B cell (primary cell): ENCODE results near the gene ABR. TPM values are rescaled to one million over a fixed set of nuclear protein-coding genes. Genes with fewer than 3 reads are reported as not detected.

Experiments used
- ATAC-seq: fragments of 200-7000 bp; cut with Tn5 transposase; one replicate; pipeline ENCODE4 v1.10.0; 2021; ENCODE audit warnings: low read depth, mild to moderate bottlenecking, moderate number of reproducible peaks, moderate library complexity
- CTCF ChIA-PET: fragments of 350-600 bp; sonication (Branson Sonifier 250); formaldehyde crosslinking; loops from one replicate; lab custom pipeline; 2021; ENCODE audit warnings: antibody characterized with exemption, inconsistent platforms; lab: Charles Lee
- POLR2A ChIA-PET: fragments of 350-600 bp; sonication (Branson Sonifier 250); formaldehyde crosslinking; loops from one replicate; lab custom pipeline; 2021; ENCODE audit warnings: antibody characterized with exemption; lab: Charles Lee
- DNase-seq: peaks from one replicate; pipeline ENCODE4 v3.0.0; 2013
- H2AFZ ChIP-seq: 2 replicates; pipeline ENCODE4 v1.6.1; 2012; ENCODE audit warnings: mild to moderate bottlenecking, low read depth, low read length; ENCODE audit not compliant: insufficient read depth, poor library complexity, severe bottlenecking
- H3K27ac ChIP-seq, 2 donors: 1 replicate in 1 of 2; 2 replicates in 1 of 2; pipeline ENCODE4 v1.5.1; 2012 to 2013; ENCODE audit warnings: low read length in 2 of 2, mild to moderate bottlenecking in 2 of 2, moderate library complexity in 1 of 2
- H3K27me3 ChIP-seq, 4 experiments: fragments of 200-600 bp in 1 of 4; sonication (generic) in 1 of 4; replicated peaks in 1 of 4; 1 replicate in 2 of 4; 2 replicates in 2 of 4; pipeline versions ENCODE4 v1.6.1 to v1.7.0; 2013 to 2016; ENCODE audit warnings: low read length in 3 of 4, mild to moderate bottlenecking in 2 of 4, mixed read lengths in 1 of 4, moderate library complexity in 1 of 4; ENCODE audit not compliant: insufficient read depth in 4 of 4, control insufficient read depth in 3 of 4; ENCODE audit errors: control extremely low read depth in 1 of 4
- H3K36me3 ChIP-seq, 2 experiments: replicated peaks in 1 of 2; 1 replicate in 1 of 2; 2 replicates in 1 of 2; pipeline versions ENCODE4 v1.6.1 to v1.7.1; 2013; ENCODE audit warnings: low read length in 1 of 2; ENCODE audit not compliant: insufficient read depth in 2 of 2, control insufficient read depth in 1 of 2; ENCODE audit errors: control extremely low read depth in 1 of 2, extremely low read depth in 1 of 2
- H3K4me1 ChIP-seq, 2 donors: fragments of 200-600 bp in 1 of 2; sonication (generic) in 1 of 2; 1 replicate in 1 of 2; 2 replicates in 1 of 2; pipeline versions ENCODE4 v1.5.1 to v1.6.1; 2013 to 2017; ENCODE audit warnings: low read length in 2 of 2; ENCODE audit not compliant: control insufficient read depth in 2 of 2, insufficient read depth in 2 of 2
- H3K4me2 ChIP-seq: replicated peaks from 2 replicates; pipeline ENCODE3; 2012; ENCODE audit warnings: mild to moderate bottlenecking, low read depth, low read length; ENCODE audit not compliant: poor library complexity, severe bottlenecking
- H3K4me3 ChIP-seq, 5 experiments: fragments of 200-600 bp in 1 of 5; sonication (generic) in 1 of 5; 1 replicate in 3 of 5; 2 replicates in 2 of 5; pipeline versions ENCODE4 v1.5.1 to v1.7.0; 2011 to 2016; ENCODE audit warnings: low read length in 4 of 5, mild to moderate bottlenecking in 4 of 5, low read depth in 2 of 5, control low read depth in 1 of 5, moderate library complexity in 1 of 5; ENCODE audit not compliant: insufficient read depth in 1 of 5; ENCODE audit errors: control extremely low read depth in 1 of 5, extremely low read depth in 1 of 5
- H3K79me2 ChIP-seq: fragments of 200-600 bp; sonication (generic); one replicate; pipeline ENCODE4 v1.6.0; 2016; ENCODE audit warnings: low read length; ENCODE audit not compliant: control insufficient read depth, insufficient read depth
- H3K9ac ChIP-seq: fragments of 200-600 bp; sonication (generic); 2 replicates; pipeline ENCODE4 v1.6.1; 2017; ENCODE audit warnings: mild to moderate bottlenecking, low read length, moderate library complexity
- H3K9me3 ChIP-seq, 3 donors: one replicate each; pipeline versions ENCODE4 v1.6.1 to v1.7.1; 2013; ENCODE audit warnings: low read length in 2 of 3; ENCODE audit not compliant: control insufficient read depth in 2 of 3, insufficient read depth in 1 of 3; ENCODE audit errors: control extremely low read depth in 1 of 3
- H4K20me1 ChIP-seq: 2 replicates; pipeline ENCODE4 v1.6.0; 2012; ENCODE audit warnings: mild to moderate bottlenecking, low read length; ENCODE audit not compliant: insufficient read depth, control insufficient read depth, poor library complexity, severe bottlenecking
- H3K27ac Mint-ChIP-seq: one replicate; pipeline ENCODE4 v1.8.0; 2021; ENCODE audit warnings: mixed read lengths
- H3K27me3 Mint-ChIP-seq: one replicate; pipeline ENCODE4 v1.8.0; 2021; ENCODE audit warnings: mixed read lengths
- H3K4me1 Mint-ChIP-seq: one replicate; pipeline ENCODE4 v1.8.0; 2021; ENCODE audit warnings: mixed read lengths
- H3K4me3 Mint-ChIP-seq: one replicate; pipeline ENCODE4 v1.8.0; 2021; ENCODE audit warnings: mixed read lengths
- H3K9me3 Mint-ChIP-seq: one replicate; pipeline ENCODE4 v1.8.0; 2022; ENCODE audit warnings: mixed read lengths; ENCODE audit not compliant: insufficient read depth
- CTCF ChIP-seq: fragments of 200-600 bp; IDR thresholded peaks from one replicate; pipeline ENCODE4 v1.8.0; 2022; ENCODE audit warnings: antibody characterized with exemption, mild to moderate bottlenecking
- EZH2 ChIP-seq: IDR thresholded peaks from 2 replicates; pipeline ENCODE4 v1.6.1; 2012; ENCODE audit warnings: borderline replicate concordance, low read depth, mild to moderate bottlenecking, moderate library complexity, low read length; ENCODE audit not compliant: insufficient read depth, poor library complexity, severe bottlenecking
- WGBS: methylation state at CpG from one replicate; pipeline ENCODE4 v1.1.5; 2013; ENCODE audit warnings: missing lambda C conversion rate; ENCODE audit not compliant: insufficient coverage; 5-methylcytosine and 5-hydroxymethylcytosine counted together
- intact Hi-C: fragments of 100-400 bp; cut with micrococcal nuclease; formaldehyde crosslinking; loops from one replicate; pipeline ENCODE4 v1.10.0; 2022
- polyA plus RNA-seq: library from polyadenylated mRNA; depleted of rRNA; stranded (reverse); fragments of >200 nt; gene quantifications from 2 replicates; pipeline ENCODE4 v1.2.3, GENCODE V29; 2012
- total RNA-seq, 2 donors: library from RNA; stranded (reverse); fragments of 120-200 nt in 1 of 2; gene quantifications; 1 replicate in 1 of 2; 2 replicates in 1 of 2; pipeline versions ENCODE4 v1.2.3 to v1.2.4, GENCODE V29; 2013 to 2022

ABR gene
- total and polyA plus RNA-seq, 2 donors (not counting 1 experiment from before 2014, with no cell fraction given): 79.8 to 262 TPM

GRCh38 chr17:987931-988330, 191.8 kb downstream of the ABR start:
- no peak overlapping the region for H3K4me2 ChIP-seq
- Mint-ChIP-seq H3K4me3 (no peak overlapping the region), H3K9me3 (no peaks in the 10 kb centered on the region), H3K4me1 (no peaks in the 10 kb centered on the region), H3K27ac (no peak overlapping the region), H3K27me3 (no peaks in the 10 kb centered on the region)
- H3K79me2 ChIP-seq: no peaks in the 10 kb centered on the region
- H3K4me3 ChIP-seq: no peak overlapping the region
- peaks cover 0 to 11% (median 3%) of the 10 kb centered on the region in 3 donors for H3K9me3 ChIP-seq
- H3K9ac ChIP-seq: no peak overlapping the region
- ChIA-PET CTCF (no interaction called here), POLR2A (no interaction called here)
- ATAC-seq: no peak
- H2AFZ ChIP-seq: no peak overlapping the region
- 96% methylated on average over 15 of the region's 15 CpGs for WGBS
- no peaks in the 10 kb centered on the region for H3K27me3 ChIP-seq
- no peak for TF ChIP-seq EZH2
- no peak for TF ChIP-seq CTCF
- H3K27ac ChIP-seq: no peak overlapping the region
- no peaks in the 10 kb centered on the region for H3K36me3 ChIP-seq
- intact Hi-C loops: no loop called here
- no peak for DNase-seq
- H4K20me1 ChIP-seq: no peaks in the 10 kb centered on the region
- H3K4me1 ChIP-seq: no peaks in the 10 kb centered on the region

- no peak for TF ChIP-seq CTCF
- TF ChIP-seq EZH2: no peak
Measured at GRCh38 chr17:986322-986929, 193.4 kb downstream of the ABR start.

More at GRCh38 chr17:986322-986929, 193.4 kb downstream of the ABR start:
- CTCF ChIA-PET: interaction anchor here (1.9 kb wide), 1 partner anchor 10 kb away, joined by 7 read pairs; the partner anchor contains the start of gene TIMM22
- intact Hi-C loops: no loop called here
- ATAC-seq: no peak
- DNase-seq: no peak
- no peaks in the 10 kb centered on the region for H3K9me3 ChIP-seq
- H3K4me1 Mint-ChIP-seq: no peaks in the 10 kb centered on the region
- no peaks in the 10 kb centered on the region for H3K9me3 Mint-ChIP-seq
- H4K20me1 ChIP-seq: no peaks in the 10 kb centered on the region
- no peak overlapping the region for H2AFZ ChIP-seq
- H3K4me2 ChIP-seq: no peak overlapping the region
- H3K79me2 ChIP-seq: no peaks in the 10 kb centered on the region
- no peak overlapping the region for H3K27ac Mint-ChIP-seq
- H3K27me3 Mint-ChIP-seq: no peaks in the 10 kb centered on the region
- peaks cover under 1% of the 10 kb centered on the region in 2 donors for H3K4me1 ChIP-seq
- H3K4me3 Mint-ChIP-seq: no peak overlapping the region
- H3K9ac ChIP-seq: no peak overlapping the region
- no peak overlapping the region for H3K27ac ChIP-seq
- H3K36me3 ChIP-seq: no peaks in the 10 kb centered on the region
- H3K27me3 ChIP-seq: no peaks in the 10 kb centered on the region
- H3K4me3 ChIP-seq: no peak overlapping the region
- POLR2A ChIA-PET: no interaction called here
- WGBS: 91% methylated on average over 5 of the region's 6 CpGs
